Mesodermal cell (in vitro differentiated cells): Measurements from ENCODE around the gene SLC41A2.

Source experiments
- H3K27ac ChIP-seq: 2 replicates; pipeline ENCODE4 v1.7.0; 2013; ENCODE audit warnings: mild to moderate bottlenecking, low read depth, low read length, moderate library complexity; ENCODE audit not compliant: severe bottlenecking
- H3K36me3 ChIP-seq: 2 replicates; pipeline ENCODE4 v1.7.1; 2013; ENCODE audit warnings: mild to moderate bottlenecking, low read length, moderate library complexity; ENCODE audit not compliant: control insufficient read depth, insufficient read depth
- H3K4me1 ChIP-seq: one replicate; pipeline ENCODE4 v1.7.1; 2013; ENCODE audit warnings: mild to moderate bottlenecking, low read length; ENCODE audit not compliant: insufficient read depth, control insufficient read depth, poor library complexity, severe bottlenecking
- H3K4me3 ChIP-seq: 2 replicates; pipeline ENCODE4 v1.7.0; 2013; ENCODE audit warnings: low read length, control low read depth, mild to moderate bottlenecking; ENCODE audit not compliant: insufficient read depth, poor library complexity, severe bottlenecking; ENCODE audit errors: extremely low read depth
- H3K9me3 ChIP-seq: 2 replicates; pipeline ENCODE4 v1.7.1; 2013; ENCODE audit warnings: mild to moderate bottlenecking, low read length, moderate library complexity; ENCODE audit not compliant: control insufficient read depth
- WGBS, 2 experiments: methylation state at CpG; one replicate each; pipeline ENCODE4 v1.1.5; 2013; ENCODE audit warnings: missing lambda C conversion rate in 2 of 2; ENCODE audit not compliant: insufficient coverage in 2 of 2; 5-methylcytosine and 5-hydroxymethylcytosine counted together

SLC41A2 gene

GRCh38 chr12:104964167-104964855 is 6.2 kb upstream of the SLC41A2 start:
- no peaks in the 10 kb centered on the region for H3K36me3 ChIP-seq
- H3K9me3 ChIP-seq: no peaks in the 10 kb centered on the region
- 80 to 90% methylated on average over 6 of the region's 8 CpGs for WGBS, 2 experiments
- H3K27ac ChIP-seq: no peak overlapping the region
- no peaks in the 10 kb centered on the region for H3K4me1 ChIP-seq
- no peak overlapping the region for H3K4me3 ChIP-seq

DNA sequence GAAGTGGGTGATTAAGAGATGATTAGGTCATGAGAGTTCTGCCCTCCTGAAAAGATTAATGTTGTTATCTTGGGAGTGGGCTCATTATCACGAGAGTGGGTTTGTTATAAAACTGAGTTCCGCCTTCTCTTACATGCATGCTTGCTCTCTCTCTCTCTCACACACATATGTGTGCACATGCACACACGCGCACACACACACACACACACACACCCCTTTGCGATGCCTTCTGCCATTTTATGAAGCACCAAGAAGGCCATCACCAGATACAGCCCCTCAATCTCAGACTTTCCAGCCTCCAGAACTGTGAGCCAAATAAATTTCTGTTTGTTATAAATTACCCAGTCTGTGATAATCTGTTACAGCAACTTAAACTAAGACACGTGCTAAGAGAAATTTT is 5.7 kb upstream of the SLC41A2 start:
- no peak overlapping the region for H3K27ac ChIP-seq
- H3K36me3 ChIP-seq: no peaks in the 10 kb centered on the region
- H3K4me3 ChIP-seq: no peak overlapping the region
- H3K4me1 ChIP-seq: peaks cover 5% of the 10 kb centered on the region
- 89% methylated on average over 4 to 5 of the region's 6 CpGs for WGBS, 2 experiments
- H3K9me3 ChIP-seq: no peaks in the 10 kb centered on the region

DNA sequence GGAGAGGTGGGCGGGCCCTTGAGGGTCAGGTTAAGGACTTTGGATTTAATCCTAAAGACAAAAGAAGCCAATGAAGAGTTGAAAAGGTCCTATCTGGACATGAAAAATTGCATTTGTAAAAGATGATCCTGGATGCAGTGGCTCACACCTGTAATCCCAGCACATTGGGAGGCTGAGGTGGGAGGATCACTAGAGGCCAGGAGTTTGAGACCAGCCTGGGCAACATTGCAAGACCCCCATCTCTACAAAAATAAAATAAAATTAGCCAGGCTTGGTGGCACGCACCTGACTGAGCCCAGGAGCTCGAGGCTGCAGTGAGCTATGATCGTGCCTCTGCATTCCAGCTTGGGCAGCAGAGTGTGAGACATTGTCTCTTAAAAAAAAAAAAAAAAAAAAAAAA is 2.4 kb upstream of the SLC41A2 start:
- no peaks in the 10 kb centered on the region for H3K36me3 ChIP-seq

DNA sequence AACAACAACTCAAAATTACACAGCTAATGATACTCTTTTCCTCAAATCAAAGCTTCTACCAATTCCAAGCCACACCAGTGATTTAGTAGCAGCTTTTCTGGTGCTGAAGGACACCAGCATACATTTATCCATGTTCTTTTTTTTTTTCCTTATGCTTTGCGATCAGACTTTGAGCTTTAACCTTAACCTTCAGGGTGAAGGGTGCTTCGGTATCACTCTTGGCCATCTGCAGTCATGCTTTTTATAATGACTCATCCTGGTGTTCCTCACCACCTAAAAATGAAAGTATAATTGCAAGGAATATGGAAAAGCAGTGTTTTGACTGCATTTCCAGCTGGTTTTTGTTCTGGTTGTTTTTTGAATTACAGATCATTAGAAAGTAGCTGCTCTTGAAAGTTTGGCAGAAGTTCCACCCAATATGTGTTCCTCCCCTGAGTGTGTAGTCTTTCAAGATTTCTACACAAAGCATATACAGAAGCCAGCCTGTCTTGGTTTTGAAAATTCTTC is 1.3 kb upstream of the SLC41A2 start:
- Histone ChIP-seq H3K4me3 (no peak overlapping the region), H3K36me3 (no peaks in the 10 kb centered on the region), H3K4me1 (peaks cover 7% of the 10 kb centered on the region), H3K9me3 (no peaks in the 10 kb centered on the region), H3K27ac (no peak overlapping the region)
- 94% methylated on average over 2 of the region's 2 CpGs; no CpG with 5 or more reads in 1 of the 2 experiments for WGBS, 2 experiments

More for the DNA sequence above, 2.4 kb upstream of the SLC41A2 start:
- WGBS, 2 experiments: 96 to 100% methylated on average over 1 to 3 of the region's 4 CpGs
- Histone ChIP-seq H3K9me3 (no peaks in the 10 kb centered on the region), H3K27ac (no peak overlapping the region), H3K4me3 (no peak overlapping the region), H3K4me1 (peaks cover 7% of the 10 kb centered on the region)

GRCh38 chr12:104958805-104959334 is 780 bp upstream of the SLC41A2 start:
- Histone ChIP-seq H3K9me3 (no peaks in the 10 kb centered on the region), H3K36me3 (no peaks in the 10 kb centered on the region), H3K27ac (peak overlapping the region; percentile 65), H3K4me1 (peaks cover 7% of the 10 kb centered on the region), H3K4me3 (peak overlapping the region; percentile 56)
- WGBS, 2 experiments: 69 to 71% methylated on average over 8 to 12 of the region's 14 CpGs

DNA sequence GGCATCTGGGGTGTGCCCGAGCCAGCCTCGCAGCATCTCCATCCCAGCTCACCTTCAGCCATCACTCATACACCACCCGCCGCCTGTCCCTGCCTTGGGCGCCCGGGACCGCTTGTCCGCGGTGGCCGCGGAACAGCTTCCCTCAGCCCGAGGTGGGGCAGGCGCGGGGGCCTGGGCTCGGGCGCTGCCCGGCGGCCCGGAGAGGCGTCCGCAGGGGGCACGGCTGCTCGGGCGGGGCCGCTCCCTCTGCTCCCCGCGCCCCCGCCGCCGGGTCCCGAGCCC is 430 bp downstream of the SLC41A2 start:
- Histone ChIP-seq H3K4me1 (peaks cover 7% of the 10 kb centered on the region), H3K4me3 (peak overlapping the region; percentile 56), H3K9me3 (no peaks in the 10 kb centered on the region), H3K27ac (no peak overlapping the region), H3K36me3 (no peaks in the 10 kb centered on the region)
- 0 to 1% methylated on average over 12 to 17 of the region's 31 CpGs for WGBS, 2 experiments

GRCh38 chr12:104956870-104957718 is 996 bp downstream of the SLC41A2 start:
- peaks cover 7% of the 10 kb centered on the region for H3K4me1 ChIP-seq

GRCh38 chr12:104955703-104956102 is 2.4 kb downstream of the SLC41A2 start:
- peaks cover 7% of the 10 kb centered on the region for H3K4me1 ChIP-seq
- H3K9me3 ChIP-seq: no peaks in the 10 kb centered on the region
- H3K36me3 ChIP-seq: no peaks in the 10 kb centered on the region
- H3K27ac ChIP-seq: no peak overlapping the region
- no CpG with 5 or more reads among the region's 2 CpGs for WGBS, 2 experiments
- H3K4me3 ChIP-seq: no peak overlapping the region

More at GRCh38 chr12:104956870-104957718, 996 bp downstream of the SLC41A2 start:
- no peaks in the 10 kb centered on the region for H3K9me3 ChIP-seq
- H3K27ac ChIP-seq: no peak overlapping the region
- no peaks in the 10 kb centered on the region for H3K36me3 ChIP-seq
- WGBS, 2 experiments: 0 to 50% methylated on average over 2 of the region's 13 CpGs
- peak overlapping the region; percentile 56 for H3K4me3 ChIP-seq

DNA sequence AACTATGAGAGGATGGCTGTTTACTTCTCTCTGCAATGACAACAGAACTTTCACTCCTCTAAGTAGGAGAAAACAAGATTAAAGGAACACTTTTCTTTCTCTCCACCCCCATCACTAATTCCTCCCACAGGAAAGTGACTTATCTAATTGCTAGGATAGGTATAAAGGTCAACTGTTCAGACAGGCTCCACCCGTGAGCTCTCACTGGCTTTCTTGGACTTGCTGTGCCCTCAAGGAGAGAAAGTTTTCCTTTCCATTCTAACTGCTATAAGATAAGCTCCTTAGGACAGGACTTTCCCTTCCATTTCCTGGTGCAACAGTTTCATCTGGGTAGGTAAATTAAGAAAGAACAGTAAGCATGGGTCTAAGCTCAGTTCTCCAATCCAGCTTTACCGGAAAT is 4.8 kb downstream of the SLC41A2 start:
- H3K4me3 ChIP-seq: no peak overlapping the region
- no peaks in the 10 kb centered on the region for H3K4me1 ChIP-seq
- no peak overlapping the region for H3K27ac ChIP-seq
- H3K9me3 ChIP-seq: no peaks in the 10 kb centered on the region
- no peaks in the 10 kb centered on the region for H3K36me3 ChIP-seq
- WGBS, 2 experiments: no CpG with 5 or more reads among the region's 2 CpGs

DNA sequence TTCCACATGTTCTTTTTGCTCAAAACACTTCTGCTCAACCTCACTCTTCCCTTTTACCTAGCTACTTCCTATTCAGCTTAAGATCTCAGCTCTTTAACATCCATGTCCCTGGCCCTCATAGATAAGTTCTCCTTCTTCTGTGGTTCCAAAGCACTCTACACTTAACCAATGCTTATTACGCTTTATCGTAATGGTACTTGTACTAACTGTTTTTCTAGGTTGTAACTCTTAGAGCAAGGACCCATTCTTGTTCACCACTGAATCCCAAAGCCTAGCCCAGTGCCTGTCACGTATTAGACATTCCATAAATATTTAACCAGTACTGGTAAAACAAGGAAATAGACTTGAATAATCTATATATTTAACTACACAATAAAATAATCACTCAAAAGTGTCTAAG is 5.3 kb downstream of the SLC41A2 start:
- Histone ChIP-seq H3K27ac (no peak overlapping the region), H3K36me3 (no peaks in the 10 kb centered on the region), H3K4me3 (no peak overlapping the region), H3K4me1 (no peaks in the 10 kb centered on the region), H3K9me3 (no peaks in the 10 kb centered on the region)
- 88 to 100% methylated on average over 1 to 2 of the region's 3 CpGs for WGBS, 2 experiments
